HG03439 (cell line): ENCODE measurements around the gene SRL.
"Not testable (repeated sequence)": the region's sequence is repeated elsewhere in the genome, so short reads cannot be mapped to it uniquely, and the experiment has no call there.

Source experiments
- ATAC-seq: cut with Tn5 transposase; IDR thresholded peaks from one replicate; pipeline ENCODE4 v1.9.1; 2021; ENCODE audit warnings: mild to moderate bottlenecking, moderate library complexity; ENCODE audit not compliant: unreplicated experiment

The SRL gene

DNA sequence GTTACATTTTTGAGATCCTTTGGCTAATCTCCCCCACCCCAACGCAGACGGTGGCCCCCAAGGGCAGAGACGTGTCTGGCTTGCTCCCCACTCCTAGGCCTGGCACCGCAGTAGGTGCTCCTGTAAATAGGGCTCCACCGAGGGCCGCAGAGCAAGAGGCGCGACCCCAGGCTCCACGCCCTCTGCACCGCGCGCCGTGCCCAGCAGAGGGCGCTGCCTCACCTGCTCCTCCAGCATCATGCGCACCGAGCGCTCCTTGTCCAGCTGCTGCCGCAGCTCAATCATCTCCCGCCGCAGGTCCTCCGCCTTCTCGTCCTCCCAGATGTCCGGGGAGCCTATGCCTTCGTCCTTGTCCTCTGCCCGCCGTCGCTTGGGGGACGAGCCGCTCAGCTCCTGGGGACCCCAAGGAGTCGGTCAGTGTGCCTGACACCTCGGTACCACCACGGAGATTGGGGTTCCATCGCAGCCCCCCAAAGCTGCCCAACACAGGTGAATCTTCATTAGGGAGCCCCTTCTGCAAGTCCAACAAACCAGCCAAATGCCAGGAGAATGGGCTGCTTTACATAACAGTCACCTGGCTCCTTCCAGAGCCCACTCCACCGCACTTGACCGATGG, 19.8 kb upstream of the SRL start:
- ATAC-seq: no peak

DNA sequence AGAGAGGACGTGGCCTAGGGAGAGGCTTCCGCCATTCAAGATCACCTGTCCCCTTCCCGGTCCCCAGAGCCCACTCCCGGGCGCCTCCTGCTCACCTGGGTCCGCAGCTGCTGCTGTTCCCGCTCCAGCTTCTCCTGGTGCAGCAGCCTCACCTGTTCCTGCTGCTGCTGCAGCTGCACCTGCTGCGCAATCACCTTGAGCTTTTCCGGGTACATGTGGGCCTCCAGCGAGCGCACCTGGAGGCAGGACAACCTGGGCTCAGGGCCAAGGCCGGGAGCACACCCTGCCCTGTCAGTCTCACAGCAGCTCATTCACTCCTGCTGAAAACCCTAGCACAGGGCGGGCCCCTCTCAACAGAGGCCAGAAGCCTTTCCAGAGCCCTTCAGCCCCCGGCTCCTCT, 18.5 kb upstream of the SRL start:
- no peak for ATAC-seq

DNA sequence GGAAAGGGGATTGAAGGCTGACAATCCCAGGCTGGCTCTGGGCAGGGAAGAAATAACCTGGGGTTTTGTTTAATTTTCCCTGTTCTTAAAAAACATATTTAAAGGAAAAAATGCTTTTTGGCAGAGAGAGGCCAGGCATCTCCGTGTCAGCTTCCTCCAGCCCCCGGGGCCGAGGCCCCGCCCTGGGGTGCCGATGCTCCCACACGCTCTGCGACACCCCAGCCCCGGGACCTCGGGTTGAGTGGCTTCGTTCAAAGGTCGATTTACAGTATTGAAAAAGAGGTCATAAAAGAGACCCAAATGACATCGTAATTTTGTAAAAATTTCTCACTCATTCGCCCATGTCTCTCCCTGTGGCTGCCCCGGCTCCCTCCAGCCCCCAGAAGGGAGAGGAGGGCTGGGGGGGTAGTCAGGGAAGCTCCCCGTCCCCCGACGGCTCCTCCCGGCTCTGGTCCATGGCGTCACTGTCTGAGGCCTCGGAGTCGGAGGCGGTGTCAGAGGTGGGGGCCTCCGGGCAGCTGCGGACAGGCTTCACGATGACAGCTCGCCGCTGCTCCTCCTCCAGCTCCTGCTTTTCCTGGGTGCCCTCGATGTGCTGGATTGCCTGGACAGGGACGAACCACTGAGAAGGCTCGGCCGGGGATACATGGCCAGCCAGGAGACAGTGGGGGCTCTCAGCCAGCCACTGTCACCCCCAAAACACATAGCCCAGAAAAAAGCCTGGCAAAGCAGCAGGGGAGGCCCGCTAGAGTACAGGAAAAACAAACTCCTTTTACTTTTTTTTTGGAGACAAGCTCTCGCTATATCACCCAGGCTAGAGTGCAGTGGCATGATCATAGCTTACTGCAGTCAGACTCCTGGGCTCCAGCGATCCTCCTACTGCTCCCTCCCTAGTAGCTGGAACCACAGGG, 16.0 kb upstream of the SRL start:
- ATAC-seq: no peak

DNA sequence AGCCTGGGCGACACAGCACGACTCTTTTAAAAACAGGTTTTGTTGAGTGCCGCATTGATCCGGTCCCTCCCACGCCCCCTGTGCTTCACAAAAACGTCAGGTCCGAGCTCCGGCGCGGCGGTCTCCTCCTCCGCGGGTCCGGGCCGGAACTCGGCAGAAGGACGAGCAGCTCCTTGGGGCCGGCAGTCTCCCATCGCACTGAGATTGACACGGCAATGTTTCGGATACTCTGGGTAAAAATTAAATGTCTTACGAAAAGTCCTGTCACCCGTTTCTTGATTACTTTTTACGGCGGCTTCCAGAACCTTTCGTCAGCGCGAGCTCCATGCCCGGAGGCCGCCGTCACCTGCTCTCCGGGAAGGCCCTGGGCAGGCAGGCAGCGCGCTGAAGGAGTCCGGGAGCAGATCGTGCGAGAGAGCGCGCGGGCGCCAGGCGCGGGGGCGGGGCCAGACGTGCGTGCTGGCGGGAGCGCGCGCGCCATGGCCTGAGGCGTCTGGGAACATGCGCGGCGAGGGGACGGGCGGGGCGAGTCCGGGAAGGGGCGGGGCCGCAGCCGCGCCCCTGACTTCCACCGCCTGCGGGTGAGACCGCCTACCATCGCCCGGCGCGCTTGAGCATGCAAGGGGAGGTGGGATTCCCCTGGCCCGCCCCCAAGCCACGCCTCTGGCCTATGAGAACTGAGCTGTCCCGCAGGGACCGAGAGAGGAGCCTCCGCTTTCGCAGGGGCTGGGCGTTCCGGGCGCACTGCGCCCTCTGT, 11.7 kb upstream of the SRL start:
- ATAC-seq: peak; percentile 96

DNA sequence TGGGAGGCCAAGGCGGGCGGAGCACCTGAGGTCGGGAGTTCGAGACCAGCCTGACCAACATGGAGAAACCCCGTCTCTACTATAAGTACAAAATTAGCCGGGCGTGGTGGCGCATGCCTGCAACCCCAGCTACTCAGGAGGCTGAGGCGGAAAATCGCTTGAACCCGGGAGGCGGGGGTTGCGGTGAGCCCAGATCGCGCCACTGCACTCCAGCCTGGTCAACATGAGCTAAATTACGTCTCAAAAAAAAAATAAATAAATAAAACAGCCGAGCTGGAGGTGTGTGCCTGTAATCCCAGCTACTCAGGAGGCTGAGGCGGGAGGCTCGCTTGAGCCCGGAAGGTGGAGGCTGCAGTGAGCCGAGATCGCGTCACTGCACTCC, 11.1 kb upstream of the SRL start:
- not testable (repeated sequence) for ATAC-seq

DNA sequence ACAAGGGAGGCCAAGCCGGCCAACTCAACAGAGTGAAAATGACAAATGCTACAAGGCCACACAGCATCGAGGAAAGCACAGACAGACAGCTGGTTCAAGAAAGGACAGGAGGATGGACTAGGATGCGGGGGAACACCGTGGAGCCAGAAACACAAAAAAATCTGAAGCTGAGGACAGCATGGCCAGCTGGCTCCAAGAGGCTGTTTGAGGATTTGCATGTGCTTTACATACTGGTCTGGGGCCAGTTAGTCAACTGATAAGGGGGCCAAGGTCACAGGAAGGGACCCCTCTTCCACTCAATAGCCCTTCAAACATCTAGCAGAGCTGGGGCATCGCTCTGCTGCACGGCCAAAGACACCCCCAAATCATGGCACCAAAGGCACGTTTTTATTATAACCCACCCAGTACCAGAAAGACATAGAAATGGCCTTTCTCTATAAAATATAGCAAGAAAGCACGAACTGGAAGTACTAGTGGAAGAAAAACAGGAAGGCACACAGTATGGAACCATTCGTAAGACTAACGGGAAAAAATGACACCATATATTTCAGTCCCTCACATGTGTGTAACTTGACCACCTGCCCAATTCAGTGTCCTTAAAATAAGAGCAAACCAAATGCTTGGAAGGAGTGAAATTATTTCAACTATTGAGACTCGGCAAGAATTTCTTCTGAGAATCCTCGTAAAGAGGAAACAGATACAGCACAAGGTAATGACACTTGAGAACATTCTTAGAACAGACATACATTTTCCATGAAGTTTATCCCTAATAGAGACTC, 7.8 kb upstream of the SRL start:
- no peak for ATAC-seq

DNA sequence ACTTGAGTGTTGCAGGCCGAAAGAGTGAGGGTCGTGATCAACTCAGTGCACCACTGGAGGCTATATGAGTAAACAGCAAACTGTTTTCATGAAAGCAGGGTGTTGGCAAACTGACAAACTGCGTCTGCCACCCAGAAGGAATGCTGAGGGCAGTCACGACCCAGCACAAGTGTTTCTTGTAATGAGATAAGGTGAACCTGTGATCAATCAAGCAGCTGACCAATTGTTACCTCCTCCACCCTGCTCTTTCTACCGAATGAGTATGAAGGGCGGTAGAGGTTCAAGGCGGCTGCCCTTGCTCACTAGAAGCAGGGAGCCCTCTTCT, 5.5 kb upstream of the SRL start:
- ATAC-seq: no peak

DNA sequence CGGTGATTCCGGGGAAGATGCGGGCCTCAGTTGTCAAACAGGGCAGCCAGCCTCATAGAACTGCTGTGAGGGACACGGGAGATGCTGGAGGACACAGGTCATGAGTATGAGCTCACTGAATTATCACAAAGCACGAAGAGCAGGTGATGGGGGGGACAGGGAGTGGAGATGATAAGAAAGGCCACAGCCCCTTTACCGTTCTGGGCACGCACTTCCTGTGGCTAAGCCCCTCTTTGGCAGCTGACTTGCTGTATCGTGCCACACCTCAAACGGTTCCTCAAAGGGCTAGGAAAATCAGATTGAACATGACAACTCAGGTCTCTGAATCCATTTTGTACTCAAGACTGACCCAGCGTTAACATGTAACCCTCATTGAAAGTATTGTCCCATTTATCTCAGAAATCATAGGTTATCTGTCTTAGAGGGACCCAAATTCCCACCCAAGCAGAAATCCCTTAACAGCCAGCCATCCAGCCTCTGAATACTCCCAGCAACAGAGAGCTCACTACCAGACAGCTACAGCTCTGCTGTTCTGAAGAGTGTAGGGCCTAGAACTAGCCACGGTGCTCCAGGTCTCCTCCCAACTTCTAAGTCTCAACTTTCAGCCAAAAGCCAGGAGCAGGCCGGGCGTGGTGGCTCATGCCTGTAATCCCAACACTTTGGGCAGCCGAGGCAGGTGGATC, 5.0 kb upstream of the SRL start:
- ATAC-seq: no peak

DNA sequence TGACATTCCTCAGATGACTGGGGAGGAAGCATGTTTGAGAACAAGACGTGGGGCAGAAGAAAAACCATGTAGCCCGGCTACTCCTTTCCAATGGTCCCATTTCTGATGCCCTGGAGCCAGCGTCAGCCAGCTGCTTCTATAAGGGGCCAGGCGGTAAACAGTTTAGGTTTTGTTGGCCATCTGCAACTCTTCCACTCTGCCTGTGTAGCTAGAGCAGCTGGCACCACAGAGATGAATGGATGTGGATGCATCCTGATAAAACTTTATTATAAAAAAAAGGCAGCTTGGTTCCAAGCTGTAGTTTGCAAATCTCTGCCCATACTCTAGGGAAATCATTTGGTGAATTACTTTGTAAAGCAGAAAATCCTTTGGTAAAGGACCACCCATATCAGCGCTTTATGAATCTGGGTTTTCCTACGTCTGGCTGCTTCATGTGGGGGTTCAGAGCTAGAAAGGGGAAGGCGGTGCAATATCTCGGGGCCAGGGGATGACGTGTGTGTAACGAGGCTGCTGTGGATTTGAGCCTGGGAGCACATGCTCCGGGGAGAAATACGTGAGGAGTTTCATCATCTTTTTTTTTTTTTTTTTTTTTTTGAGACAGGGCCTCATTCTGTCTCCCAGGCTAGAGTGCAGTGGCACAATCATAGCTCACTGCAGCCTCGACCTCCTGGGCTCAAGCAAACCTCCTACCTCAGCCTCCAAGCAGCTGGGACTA, 3.4 kb upstream of the SRL start:
- ATAC-seq: no peak

DNA sequence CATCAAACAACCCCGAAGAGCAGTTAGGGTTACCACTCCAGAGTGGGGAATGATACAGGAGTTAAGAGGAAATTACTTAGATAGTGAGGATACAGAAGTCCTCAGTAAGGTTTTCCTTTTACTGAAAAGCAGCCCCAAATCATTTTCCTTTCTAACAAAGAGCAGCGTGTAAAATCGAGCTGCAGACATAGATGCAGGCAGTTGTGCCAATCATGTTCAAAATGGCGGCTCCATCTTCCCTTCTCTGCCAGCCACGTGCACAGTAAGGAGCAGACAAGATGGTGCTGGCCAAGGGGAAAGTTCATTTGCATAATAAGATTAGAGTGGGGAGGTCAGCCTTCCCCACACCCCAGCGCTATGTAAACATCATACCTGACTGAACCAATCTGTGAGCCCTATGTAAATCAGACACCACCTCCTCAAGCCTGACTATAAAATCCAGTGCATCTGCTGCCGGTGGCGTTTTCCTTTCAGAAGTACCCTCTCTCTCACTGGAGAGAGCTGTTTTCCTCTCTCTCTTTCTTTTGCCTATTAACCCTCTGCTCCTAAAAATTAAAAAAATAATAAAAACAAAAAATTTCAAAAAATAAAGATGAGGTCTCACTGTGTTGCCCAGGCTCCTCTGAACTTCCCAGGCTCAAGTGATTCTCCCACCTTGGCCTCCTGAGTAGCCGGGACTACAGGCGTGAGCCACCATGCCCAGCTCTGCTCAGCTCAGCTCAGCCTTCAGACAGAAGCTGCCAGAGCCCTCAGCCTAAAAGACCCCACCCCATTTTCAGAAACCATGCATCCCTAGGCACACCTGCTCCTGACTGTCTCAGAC, 2.6 kb upstream of the SRL start:
- no peak for ATAC-seq

DNA sequence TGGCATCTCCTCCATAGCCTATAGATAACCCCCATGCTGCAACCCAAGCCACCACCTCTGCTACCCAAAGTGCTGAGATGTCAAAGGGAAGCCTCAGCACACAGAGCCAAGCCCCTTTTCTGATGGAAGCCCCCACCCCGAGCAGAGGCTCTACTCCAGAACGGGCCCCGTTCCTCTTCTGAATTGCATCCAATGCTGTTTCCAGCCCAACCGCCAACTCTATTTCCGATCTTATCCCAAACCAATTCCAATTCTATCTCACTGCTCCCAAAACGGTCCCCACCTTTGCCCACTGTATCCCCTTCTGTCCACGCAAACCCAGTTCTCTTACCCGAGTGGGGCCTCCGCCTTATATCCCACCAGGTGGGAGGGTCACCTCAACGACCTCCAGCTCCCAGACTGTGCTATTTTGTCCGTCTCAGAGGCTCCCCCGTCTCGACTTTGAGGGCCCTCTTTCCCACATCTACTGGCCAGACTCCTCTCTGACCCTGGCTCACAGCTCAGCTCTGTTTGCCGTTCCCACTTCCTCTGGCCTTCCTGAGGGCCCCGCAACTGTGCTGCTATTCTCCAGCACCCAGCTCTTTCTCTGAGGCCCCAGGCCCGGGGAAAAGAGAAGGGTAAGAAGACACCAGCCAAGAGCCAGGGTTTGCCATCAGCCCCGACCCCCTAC, 487 bp downstream of the SRL start:
- ATAC-seq: no peak

DNA sequence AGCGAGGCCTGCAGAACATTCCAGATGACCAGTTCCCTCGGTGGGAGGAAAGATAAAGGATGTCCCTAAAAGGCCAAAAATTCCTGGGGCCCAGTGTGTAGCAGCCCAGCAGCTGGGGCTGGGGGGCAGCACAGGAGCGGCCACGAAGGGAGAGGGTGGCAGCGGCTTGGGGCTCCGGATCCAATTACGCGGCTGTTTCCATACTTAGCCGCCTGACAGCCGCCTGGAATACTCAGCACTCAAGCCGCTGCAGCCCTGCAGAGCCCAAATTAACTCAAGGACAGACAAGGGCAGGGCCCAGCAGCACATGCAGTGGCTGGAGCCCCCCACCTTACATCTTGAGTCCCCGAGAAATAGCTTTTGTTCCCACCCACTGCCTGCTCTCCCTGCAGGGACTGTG, 1.3 kb downstream of the SRL start:
- ATAC-seq: no peak

DNA sequence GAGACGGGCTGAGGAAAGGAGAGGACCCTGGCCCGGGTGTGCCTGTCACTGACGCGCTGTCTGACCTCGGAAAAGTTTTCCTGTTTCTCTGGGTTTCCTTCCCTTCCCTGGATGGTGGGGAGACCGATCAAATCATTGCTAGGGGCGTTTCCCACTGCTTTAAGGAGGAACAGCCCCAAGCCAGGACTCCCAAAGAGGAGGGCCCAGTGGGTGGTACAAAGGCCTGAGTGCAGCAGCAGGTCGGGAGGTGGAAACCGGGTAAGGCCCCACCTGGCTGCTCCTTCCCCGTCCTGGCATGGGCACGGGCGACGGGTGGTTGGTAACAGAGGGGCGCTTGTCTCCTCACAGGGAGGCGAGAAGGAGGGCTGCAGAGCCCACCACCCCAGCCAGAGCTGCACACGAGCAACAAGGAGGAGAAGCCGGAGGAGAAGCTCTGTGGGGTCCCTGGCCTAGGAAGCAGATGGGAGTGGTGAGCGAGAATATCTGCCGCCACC, 2.2 kb downstream of the SRL start:
- no peak for ATAC-seq

DNA sequence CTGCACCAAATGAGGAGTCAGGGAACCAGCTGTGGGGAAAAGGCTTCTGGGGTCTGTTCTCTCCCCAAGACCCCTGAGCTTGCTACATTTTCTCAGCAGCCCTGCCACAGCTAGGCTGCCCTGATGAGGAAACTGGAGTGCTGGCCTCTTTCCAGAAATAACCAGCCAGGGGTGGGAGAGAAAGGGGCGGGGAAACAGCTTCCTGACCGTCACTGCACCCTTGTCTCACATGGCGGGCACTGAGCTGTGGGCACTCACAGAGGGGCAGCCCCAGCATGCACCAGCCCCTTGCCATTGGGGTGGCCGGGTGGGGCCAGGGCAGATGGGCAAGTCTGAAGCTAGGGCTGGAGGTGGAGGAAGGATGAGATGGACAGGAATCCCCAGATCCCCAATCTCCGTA, 2.9 kb downstream of the SRL start:
- ATAC-seq: no peak

DNA sequence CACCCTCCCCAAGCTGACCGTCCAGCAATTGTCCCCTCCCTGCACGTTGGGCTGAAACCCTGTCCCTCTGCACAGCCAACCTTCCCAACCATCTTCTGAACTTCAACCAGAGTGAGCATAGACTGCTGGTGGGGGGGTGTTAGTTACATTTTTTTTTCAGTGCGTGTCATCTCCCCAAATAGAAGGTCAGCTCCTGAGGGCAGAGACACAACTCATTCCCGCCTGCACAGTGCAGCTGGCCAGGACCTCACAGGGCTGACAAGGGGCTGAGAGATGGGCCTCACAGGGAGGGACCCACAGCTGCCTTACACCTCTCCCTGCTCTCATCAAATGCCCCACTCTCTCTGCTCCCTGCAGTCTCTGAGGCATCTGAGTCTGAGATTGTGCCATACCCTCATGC, 8.4 kb downstream of the SRL start:
- ATAC-seq: no peak

DNA sequence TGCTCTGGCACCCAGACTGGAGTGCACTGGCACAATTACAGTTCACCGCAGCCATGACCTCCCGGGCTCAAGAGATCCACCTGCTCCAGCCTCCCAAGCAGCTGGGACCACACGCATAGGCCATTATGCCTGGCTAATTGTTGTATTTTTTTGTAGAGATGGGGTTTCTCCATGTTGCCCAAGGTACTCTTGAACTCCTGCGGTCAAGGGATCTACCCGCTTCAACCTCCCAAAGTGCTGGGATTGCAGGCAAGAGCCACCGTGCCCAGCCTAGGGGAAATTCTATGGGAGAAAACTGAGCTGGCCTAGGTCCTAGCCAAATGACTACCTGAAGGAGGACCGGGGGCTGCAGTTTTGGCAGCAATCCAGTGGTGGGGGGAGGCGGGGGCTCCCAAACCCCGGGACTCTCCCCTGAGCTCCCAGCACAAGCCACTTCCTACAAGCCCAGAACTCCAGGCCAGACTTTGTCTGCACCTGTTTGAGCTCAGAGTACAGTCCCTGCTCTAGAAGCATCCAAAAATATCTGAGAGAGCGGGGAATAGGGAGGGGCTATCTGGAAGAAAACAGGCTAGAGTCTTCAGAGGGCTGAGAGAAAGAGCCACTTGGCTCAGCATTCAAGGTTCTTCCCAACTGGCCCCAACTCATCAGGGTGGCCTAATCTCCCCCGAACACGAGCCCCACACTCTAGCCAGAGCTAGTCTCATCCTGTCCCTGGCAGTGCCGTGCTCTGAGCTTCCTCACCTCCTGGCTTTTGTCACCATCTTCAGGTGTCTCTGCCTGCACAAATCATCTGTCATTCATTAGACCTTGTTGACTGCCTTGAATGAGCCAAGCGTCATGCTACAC, 9.1 kb downstream of the SRL start:
- no peak for ATAC-seq

DNA sequence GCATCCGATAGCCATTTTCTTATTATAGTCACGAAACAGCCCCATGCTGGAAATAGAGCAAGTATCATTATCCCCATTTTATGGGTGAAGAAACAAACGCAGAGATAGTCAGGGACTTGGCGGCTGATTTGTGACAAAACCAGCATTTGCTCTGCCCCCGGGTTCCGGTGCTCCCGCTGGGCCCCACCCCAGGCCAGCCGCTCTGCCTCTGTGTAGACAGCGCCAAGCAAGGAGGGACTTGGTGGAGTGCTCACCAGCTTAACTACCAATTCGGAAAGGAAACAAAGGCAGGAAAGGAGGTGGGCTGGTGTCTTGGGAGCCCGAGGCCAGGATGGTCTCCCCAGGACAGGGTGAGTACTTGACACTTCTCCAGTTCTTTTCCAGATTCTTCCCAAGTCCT, 10.0 kb downstream of the SRL start:
- ATAC-seq: no peak

DNA sequence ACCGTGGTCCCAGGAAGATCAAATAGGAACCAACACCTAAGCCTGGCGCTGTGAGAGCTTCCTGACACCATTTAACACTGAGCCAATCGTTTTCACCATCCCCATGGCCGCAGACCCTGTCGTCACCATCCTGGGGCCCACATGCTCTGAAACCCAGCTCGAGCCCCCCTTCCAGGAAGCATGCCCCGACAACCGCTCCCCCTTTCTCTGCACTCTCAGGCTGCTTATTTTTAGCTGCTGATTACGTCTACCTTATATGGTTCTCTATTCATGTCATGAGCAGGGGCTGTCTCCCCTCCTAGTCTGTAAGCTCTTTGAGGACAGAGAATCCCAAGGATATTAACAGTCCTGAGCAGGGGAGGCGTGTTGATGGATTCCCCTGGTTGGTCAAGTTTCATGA, 10.5 kb downstream of the SRL start:
- no peak for ATAC-seq
